ENCODE results near the gene VEPH1. TPM values are rescaled to one million over a fixed set of nuclear protein-coding genes. Genes with fewer than 3 reads are reported as not detected.

Gene VEPH1
- total and polyA plus RNA-seq, 2 donors from 2014 or later, result 17.8 to 29.2 TPM

DNA sequence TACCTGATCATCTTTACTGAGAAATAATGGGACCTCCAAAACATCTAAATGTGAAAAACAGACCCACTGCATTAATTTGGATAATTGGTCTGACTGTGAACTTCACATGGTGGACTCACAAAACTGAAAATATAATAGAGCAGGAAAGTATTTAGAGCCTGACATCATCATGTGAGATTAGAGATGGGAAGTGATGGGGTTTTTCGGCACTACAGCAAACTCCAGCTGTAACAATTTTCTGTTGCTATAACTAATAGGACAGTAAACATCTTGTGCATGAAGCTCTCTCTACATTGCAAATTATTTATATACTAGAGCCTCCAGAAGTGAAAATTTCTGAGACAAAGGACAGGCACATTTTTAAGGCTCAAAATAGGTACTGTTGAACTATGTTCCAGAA, 32.2 kb downstream of the VEPH1 start:
- intact Hi-C loops (cut with DNase I), result no loop called here

DNA sequence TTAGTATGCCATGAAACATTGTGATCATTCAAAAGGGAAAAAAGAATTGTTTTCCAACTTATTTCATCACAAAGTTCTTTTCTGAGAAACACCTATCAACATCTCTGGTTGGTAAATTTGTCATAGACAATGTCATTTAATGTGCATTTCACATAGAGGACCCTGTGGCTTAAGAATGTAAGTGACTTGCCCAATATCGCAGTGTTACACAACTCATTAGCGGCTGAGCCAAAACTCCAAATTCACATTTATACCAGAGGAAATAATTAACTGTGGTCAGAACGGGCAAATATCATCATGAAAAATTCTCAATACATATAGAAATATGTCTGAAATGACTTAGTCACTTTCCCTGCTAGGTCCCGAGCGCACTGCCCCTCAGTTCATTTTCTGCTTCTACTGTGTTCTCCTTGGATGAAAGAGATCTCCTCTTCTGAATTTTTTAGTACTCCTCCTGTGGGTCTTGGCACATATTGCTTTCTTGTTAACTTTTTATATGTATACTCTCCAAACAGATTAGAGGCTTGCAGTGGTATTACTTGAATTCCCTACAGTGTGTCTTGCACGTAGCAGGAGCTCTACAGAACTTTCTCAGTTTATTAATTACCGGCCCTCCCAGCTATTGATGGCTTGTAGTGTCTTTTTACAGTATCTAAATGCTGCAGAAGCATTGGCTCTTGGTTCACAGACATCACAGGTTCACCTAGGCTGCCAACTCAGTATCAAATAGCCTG, 33.5 kb downstream of the VEPH1 start:
- no peaks in the 10 kb centered on the region for H3K27me3 ChIP-seq (ENCODE audit: control insufficient read depth, insufficient read depth, low read length)
- TF ChIP-seq, protein P1, sequence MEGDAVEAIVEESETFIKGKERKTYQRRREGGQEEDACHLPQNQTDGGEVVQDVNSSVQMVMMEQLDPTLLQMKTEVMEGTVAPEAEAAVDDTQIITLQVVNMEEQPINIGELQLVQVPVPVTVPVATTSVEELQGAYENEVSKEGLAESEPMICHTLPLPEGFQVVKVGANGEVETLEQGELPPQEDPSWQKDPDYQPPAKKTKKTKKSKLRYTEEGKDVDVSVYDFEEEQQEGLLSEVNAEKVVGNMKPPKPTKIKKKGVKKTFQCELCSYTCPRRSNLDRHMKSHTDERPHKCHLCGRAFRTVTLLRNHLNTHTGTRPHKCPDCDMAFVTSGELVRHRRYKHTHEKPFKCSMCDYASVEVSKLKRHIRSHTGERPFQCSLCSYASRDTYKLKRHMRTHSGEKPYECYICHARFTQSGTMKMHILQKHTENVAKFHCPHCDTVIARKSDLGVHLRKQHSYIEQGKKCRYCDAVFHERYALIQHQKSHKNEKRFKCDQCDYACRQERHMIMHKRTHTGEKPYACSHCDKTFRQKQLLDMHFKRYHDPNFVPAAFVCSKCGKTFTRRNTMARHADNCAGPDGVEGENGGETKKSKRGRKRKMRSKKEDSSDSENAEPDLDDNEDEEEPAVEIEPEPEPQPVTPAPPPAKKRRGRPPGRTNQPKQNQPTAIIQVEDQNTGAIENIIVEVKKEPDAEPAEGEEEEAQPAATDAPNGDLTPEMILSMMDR (IDR thresholded peaks at IDR 0.05; ENCODE audit: borderline replicate concordance, extremely low read depth, insufficient read depth), result no peak
- H3K36me3 ChIP-seq (ENCODE audit: control insufficient read depth in 2 of 3, insufficient read depth in 3 of 3, low read length in 3 of 3), result no peaks in the 10 kb centered on the region
- H3K9ac ChIP-seq (ENCODE audit: low read length in 3 of 3), result no peak overlapping the region
- H3K27ac ChIP-seq (ENCODE audit: low read depth in 2 of 2, low read length in 2 of 2), result no peak overlapping the region
- H3K9me3 ChIP-seq (ENCODE audit: control insufficient read depth in 2 of 3, insufficient read depth in 1 of 3, low read length in 3 of 3), result no peaks in the 10 kb centered on the region
- peaks cover 0 to 7% (median 0%) of the 10 kb centered on the region in 3 donors for H3K4me1 ChIP-seq (ENCODE audit: control insufficient read depth in 2 of 3, insufficient read depth in 2 of 3, low read depth in 1 of 3, low read length in 3 of 3)
- FAIRE-seq, result no peak
- H3K4me3 ChIP-seq (ENCODE audit: low read length in 3 of 3), result no peak overlapping the region
- intact Hi-C loops (cut with DNase I), result no loop called here
- no peak for DNase-seq

More for the DNA sequence above, 32.2 kb downstream of the VEPH1 start:
- H3K4me1 ChIP-seq (ENCODE audit: control insufficient read depth in 2 of 3, insufficient read depth in 2 of 3, low read depth in 1 of 3, low read length in 3 of 3), result peaks cover 0 to 7% (median 0%) of the 10 kb centered on the region in 3 donors
- H3K9me3 ChIP-seq (ENCODE audit: control insufficient read depth in 2 of 3, insufficient read depth in 1 of 3, low read length in 3 of 3), result no peaks in the 10 kb centered on the region
- H3K9ac ChIP-seq (ENCODE audit: low read length in 3 of 3), result no peak overlapping the region
- TF ChIP-seq, protein P1 (IDR thresholded peaks at IDR 0.05; ENCODE audit: borderline replicate concordance, extremely low read depth, insufficient read depth), result no peak
- H3K36me3 ChIP-seq (ENCODE audit: control insufficient read depth in 2 of 3, insufficient read depth in 3 of 3, low read length in 3 of 3), result no peaks in the 10 kb centered on the region
- no peaks in the 10 kb centered on the region for H3K27me3 ChIP-seq (ENCODE audit: control insufficient read depth, insufficient read depth, low read length)
- H3K27ac ChIP-seq (ENCODE audit: low read depth in 2 of 2, low read length in 2 of 2), result no peak overlapping the region
- DNase-seq (no peak), FAIRE-seq (no peak)
- H3K4me3 ChIP-seq (ENCODE audit: low read length in 3 of 3), result no peak overlapping the region

DNA sequence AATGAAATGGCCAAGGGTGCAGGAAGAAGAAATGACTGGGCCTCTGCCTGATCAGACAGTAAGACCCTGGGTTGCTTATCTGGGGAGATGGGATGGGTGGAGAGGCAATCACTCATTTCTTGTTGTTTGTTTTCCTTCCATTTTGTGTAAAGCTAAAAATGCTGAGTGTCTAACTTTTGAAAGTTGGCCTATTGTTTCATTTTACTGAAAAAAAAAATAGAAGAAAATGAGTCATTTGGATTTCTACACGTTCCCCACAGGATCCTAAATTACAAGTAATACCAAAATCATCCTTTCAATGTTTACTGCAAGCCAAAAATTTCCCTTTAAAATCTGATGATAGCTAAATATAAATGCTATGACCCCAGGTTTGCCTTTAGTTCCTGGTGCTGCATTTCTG, 36.0 kb downstream of the VEPH1 start:
- H3K9ac ChIP-seq (ENCODE audit: low read length in 3 of 3), result no peak overlapping the region
- DNase-seq, result no peak
- no peak overlapping the region for H3K27ac ChIP-seq (ENCODE audit: low read depth in 2 of 2, low read length in 2 of 2)
- no peaks in the 10 kb centered on the region for H3K9me3 ChIP-seq (ENCODE audit: control insufficient read depth in 2 of 3, insufficient read depth in 1 of 3, low read length in 3 of 3)
- intact Hi-C loops (cut with DNase I), result no loop called here
- no peaks in the 10 kb centered on the region for H3K27me3 ChIP-seq (ENCODE audit: control insufficient read depth, insufficient read depth, low read length)
- H3K4me1 ChIP-seq (ENCODE audit: control insufficient read depth in 2 of 3, insufficient read depth in 2 of 3, low read depth in 1 of 3, low read length in 3 of 3), result peaks cover 0 to 7% (median 0%) of the 10 kb centered on the region in 3 donors
- no peak overlapping the region for H3K4me3 ChIP-seq (ENCODE audit: low read length in 3 of 3)
- no peaks in the 10 kb centered on the region for H3K36me3 ChIP-seq (ENCODE audit: control insufficient read depth in 2 of 3, insufficient read depth in 3 of 3, low read length in 3 of 3)
- FAIRE-seq, result no peak
- TF ChIP-seq, protein P1 (IDR thresholded peaks at IDR 0.05; ENCODE audit: borderline replicate concordance, extremely low read depth, insufficient read depth), result no peak

All from kidney (tissue), 14 donors.